ENCODE results near the gene ANKK1.

ANKK1 gene

DNA sequence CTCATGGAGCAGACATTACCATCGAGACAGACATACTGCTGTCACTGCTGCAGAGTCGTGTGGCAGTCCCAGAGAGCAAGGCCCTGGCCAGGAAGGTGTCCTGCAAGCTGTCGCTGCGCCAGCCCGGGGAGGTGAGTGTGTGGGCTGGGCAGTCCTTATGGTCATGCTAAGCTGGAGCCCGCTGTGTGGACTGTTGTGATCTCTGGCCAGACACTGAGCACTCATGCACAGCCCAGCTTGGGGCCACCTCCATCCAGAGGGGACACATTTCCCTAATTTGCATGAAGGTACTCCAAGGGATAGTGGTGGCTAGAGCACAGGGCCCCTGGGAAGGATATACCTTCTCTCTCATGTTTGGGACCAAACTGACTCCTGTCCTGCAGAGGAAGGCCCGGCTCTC, 9.6 kb downstream of the ANKK1 start:
- H3K27me3 ChIP-seq (replicated peaks; ENCODE audit: control insufficient read depth, insufficient read depth, low read length) = no peaks in the 10 kb centered on the region; the same call in 1 of the 2 replicates
- no peaks in the 10 kb centered on the region for H3K36me3 ChIP-seq (ENCODE audit: control insufficient read depth, insufficient read depth, low read length)
- TF ChIP-seq, protein P1, sequence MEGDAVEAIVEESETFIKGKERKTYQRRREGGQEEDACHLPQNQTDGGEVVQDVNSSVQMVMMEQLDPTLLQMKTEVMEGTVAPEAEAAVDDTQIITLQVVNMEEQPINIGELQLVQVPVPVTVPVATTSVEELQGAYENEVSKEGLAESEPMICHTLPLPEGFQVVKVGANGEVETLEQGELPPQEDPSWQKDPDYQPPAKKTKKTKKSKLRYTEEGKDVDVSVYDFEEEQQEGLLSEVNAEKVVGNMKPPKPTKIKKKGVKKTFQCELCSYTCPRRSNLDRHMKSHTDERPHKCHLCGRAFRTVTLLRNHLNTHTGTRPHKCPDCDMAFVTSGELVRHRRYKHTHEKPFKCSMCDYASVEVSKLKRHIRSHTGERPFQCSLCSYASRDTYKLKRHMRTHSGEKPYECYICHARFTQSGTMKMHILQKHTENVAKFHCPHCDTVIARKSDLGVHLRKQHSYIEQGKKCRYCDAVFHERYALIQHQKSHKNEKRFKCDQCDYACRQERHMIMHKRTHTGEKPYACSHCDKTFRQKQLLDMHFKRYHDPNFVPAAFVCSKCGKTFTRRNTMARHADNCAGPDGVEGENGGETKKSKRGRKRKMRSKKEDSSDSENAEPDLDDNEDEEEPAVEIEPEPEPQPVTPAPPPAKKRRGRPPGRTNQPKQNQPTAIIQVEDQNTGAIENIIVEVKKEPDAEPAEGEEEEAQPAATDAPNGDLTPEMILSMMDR (IDR thresholded peaks at IDR 0.05; ENCODE audit: insufficient read depth, low read length, poor library complexity, severe bottlenecking) = no peak
- H3K4me3 ChIP-seq (replicated peaks; ENCODE audit: low read depth, low read length) = no peak overlapping the region
- DNase-seq (ENCODE audit: extremely low read depth, insufficient read length) = no peak

DNA sequence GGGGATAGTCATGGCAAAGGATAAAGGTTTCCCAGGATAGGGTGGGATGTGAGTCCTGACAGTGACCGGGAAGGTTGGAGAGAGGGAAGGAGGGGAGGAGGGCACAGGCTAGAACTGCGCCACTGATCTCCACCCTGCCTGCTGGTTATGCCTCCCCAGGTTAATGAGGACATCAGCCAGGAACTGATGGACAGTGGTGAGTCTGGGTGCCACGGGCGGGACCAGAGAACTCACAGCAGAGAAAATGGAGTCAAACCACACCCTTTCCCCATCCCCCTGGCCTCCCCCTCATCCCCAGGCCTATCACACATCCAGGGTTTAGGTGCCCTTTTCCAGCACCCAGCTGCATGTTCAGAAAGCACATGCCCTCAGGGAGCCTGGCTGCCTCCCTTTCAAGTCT, 10.2 kb downstream of the ANKK1 start:
- Histone ChIP-seq H3K4me3 (replicated peaks; ENCODE audit: low read depth, low read length) (no peak overlapping the region), H3K27me3 (replicated peaks; ENCODE audit: control insufficient read depth, insufficient read depth, low read length) (no peaks in the 10 kb centered on the region; the same call in none of the 2 replicates), H3K36me3 (ENCODE audit: control insufficient read depth, insufficient read depth, low read length) (no peaks in the 10 kb centered on the region)
- TF ChIP-seq, protein P1 (IDR thresholded peaks at IDR 0.05; ENCODE audit: insufficient read depth, low read length, poor library complexity, severe bottlenecking) = no peak
- DNase-seq (ENCODE audit: extremely low read depth, insufficient read length) = no peak

DNA sequence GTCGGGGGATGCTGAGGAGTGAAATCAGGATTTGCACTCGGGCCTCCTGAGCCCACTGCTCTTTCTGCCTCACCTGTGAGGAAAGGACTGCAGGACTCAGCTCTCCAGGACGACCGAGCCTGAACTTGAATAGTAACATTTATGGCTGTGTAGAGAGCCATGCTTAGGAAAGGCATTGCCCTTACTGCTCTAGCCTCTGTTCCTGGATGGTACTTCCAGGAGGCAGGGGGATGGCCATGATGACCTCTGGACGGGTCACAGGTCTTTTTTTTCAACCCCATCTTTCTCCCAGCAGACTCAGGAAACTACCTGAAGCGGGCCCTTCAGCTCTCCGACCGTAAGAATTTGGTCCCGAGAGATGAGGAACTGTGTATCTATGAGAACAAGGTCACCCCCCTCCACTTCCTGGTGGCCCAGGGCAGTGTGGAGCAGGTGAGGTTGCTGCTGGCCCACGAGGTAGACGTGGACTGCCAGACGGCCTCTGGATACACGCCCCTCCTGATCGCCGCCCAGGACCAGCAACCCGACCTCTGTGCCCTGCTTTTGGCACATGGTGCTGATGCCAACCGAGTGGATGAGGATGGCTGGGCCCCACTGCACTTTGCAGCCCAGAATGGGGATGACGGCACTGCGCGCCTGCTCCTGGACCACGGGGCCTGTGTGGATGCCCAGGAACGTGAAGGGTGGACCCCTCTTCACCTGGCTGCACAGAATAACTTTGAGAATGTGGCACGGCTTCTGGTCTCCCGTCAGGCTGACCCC, 11.3 kb downstream of the ANKK1 start:
- TF ChIP-seq, protein P1 (IDR thresholded peaks at IDR 0.05; ENCODE audit: insufficient read depth, low read length, poor library complexity, severe bottlenecking) = no peak
- Histone ChIP-seq H3K4me3 (replicated peaks; ENCODE audit: low read depth, low read length) (no peak overlapping the region), H3K36me3 (ENCODE audit: control insufficient read depth, insufficient read depth, low read length) (no peaks in the 10 kb centered on the region), H3K27me3 (replicated peaks; ENCODE audit: control insufficient read depth, insufficient read depth, low read length) (no peaks in the 10 kb centered on the region; the same call in none of the 2 replicates)
- no peak for DNase-seq (ENCODE audit: extremely low read depth, insufficient read length)

DNA sequence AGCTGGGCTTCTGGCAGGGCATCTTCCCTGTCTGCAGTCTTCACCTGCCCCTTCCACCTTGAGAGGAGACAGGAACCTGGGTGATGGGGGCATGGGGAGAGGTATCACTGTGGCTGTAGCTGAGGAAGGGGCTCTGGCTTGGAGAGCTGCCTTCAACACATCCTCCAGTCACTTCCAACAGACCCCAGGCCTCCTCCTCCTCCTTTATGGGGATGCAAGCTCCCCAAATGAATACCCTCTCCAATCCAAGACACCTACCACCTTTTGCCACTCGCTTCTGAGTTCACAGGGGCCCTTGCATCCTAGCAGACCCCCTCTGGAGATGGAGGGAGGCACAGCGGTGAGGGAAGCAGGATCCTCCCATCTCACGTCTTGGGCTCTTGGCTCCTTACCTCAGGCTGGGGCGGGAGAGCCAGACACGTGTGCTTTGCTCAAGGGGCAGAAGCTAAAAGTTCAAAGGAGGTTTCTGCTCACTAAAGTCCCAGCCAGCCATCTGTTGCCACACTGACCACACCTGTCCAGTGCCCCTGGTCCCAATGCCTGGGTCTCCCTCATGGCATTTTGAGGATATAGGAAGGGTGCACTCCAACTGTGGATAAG, 13.2 kb downstream of the ANKK1 start:
- TF ChIP-seq, protein P1 (IDR thresholded peaks at IDR 0.05; ENCODE audit: insufficient read depth, low read length, poor library complexity, severe bottlenecking) = no peak
- no peak for DNase-seq (ENCODE audit: extremely low read depth, insufficient read length)
- Histone ChIP-seq H3K36me3 (ENCODE audit: control insufficient read depth, insufficient read depth, low read length) (no peaks in the 10 kb centered on the region), H3K27me3 (replicated peaks; ENCODE audit: control insufficient read depth, insufficient read depth, low read length) (no peaks in the 10 kb centered on the region; the same call in none of the 2 replicates), H3K4me3 (replicated peaks; ENCODE audit: low read depth, low read length) (no peak overlapping the region)

DNA sequence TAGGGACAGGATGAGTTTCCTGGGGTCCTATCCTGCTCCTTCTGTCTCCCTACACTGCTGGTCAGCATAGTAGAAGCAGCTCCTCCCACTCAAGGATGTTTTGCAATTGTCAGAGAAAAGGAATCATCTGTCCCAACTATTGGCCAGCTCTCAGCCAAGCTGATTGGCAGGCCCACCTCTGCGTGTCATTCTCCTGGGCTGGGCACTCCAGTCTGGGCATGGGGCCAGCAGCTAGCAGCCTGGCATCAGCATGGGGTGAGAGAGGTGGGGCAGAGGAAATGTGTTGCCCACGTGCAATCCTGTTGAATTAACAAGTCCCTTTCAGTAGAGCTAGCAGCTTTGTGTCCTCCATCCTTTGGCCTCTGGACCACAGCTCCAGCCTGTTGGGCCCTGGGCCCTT, 14.1 kb downstream of the ANKK1 start:
- H3K27me3 ChIP-seq (replicated peaks; ENCODE audit: control insufficient read depth, insufficient read depth, low read length) = no peaks in the 10 kb centered on the region; the same call in none of the 2 replicates
- DNase-seq (ENCODE audit: extremely low read depth, insufficient read length) = no peak
- H3K36me3 ChIP-seq (ENCODE audit: control insufficient read depth, insufficient read depth, low read length) = no peaks in the 10 kb centered on the region
- no peak overlapping the region for H3K4me3 ChIP-seq (replicated peaks; ENCODE audit: low read depth, low read length)
- TF ChIP-seq, protein P1 (IDR thresholded peaks at IDR 0.05; ENCODE audit: insufficient read depth, low read length, poor library complexity, severe bottlenecking) = no peak

All from GM06990 (cell line).